ENCODE results near the gene LMO1.

DNA sequence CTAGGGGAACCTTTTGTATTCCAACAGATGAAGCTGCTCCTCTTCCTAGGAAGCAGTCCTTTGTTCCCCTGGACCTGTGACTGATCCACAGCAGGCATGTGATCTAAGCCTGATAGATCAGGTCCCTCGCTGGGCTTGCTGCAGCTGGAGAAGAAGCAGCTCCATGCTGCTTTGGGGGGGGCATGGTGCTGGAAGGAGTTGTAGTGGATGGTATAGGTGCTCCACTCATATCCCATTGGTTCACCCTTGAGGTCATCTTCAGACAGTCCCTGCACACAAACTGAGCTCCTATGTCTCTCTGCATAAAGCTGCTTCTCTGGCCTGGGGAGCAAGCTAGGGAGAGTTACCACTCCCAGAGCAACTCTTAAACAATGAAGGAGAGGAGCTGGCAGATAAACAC, 85.4 kb downstream of the LMO1 start:
- TF ChIP-seq, protein P1, sequence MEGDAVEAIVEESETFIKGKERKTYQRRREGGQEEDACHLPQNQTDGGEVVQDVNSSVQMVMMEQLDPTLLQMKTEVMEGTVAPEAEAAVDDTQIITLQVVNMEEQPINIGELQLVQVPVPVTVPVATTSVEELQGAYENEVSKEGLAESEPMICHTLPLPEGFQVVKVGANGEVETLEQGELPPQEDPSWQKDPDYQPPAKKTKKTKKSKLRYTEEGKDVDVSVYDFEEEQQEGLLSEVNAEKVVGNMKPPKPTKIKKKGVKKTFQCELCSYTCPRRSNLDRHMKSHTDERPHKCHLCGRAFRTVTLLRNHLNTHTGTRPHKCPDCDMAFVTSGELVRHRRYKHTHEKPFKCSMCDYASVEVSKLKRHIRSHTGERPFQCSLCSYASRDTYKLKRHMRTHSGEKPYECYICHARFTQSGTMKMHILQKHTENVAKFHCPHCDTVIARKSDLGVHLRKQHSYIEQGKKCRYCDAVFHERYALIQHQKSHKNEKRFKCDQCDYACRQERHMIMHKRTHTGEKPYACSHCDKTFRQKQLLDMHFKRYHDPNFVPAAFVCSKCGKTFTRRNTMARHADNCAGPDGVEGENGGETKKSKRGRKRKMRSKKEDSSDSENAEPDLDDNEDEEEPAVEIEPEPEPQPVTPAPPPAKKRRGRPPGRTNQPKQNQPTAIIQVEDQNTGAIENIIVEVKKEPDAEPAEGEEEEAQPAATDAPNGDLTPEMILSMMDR (conservative IDR thresholded peaks at IDR 0.05; ENCODE audit: low read length): no peak
- no peak for TF ChIP-seq EZH2phosphoT487 (IDR thresholded peaks at IDR 0.05; ENCODE audit: borderline replicate concordance, low read depth, low read length)

Data from OCI-LY7 (cell line).